Measurements from ENCODE around the gene MEOX2. TPM values are rescaled to one million over a fixed set of nuclear protein-coding genes. Genes with fewer than 3 reads are reported as not detected.

MEOX2 gene
- total RNA-seq, 1 experiment from 2014 or later = not detected

DNA sequence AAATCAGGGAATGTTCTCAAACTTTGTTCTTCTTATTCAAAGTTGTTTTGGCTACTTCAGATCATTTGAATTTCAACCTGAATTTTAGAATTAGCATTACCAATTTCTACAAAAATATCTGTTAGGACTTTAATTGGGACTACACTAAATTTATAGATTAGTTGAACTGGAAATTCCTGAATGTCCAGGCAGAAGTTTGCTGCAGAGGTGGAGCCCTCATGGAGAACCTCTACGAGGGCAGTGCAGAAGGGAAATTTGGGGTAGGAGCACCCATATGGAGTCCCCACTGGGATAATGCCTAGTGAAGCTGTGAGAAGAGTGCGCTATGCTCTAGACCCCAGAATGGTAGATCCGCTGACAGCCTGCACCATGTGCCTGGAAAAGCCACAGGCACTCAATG lies 101.9 kb downstream of the MEOX2 start:
- Mint-ChIP-seq H3K36me3 (ENCODE audit: insufficient read depth, unreplicated experiment) (no peaks in the 10 kb centered on the region), H3K27me3 (ENCODE audit: insufficient read depth, unreplicated experiment) (no peaks in the 10 kb centered on the region), H3K27ac (ENCODE audit: low read depth, unreplicated experiment) (no peak overlapping the region), H3K4me1 (ENCODE audit: insufficient read depth, unreplicated experiment) (no peaks in the 10 kb centered on the region), H3K9me3 (ENCODE audit: unreplicated experiment) (no peaks in the 10 kb centered on the region), H3K4me3 (ENCODE audit: unreplicated experiment) (no peak overlapping the region)
- TF ChIP-seq CTCF (IDR thresholded peaks at IDR 0.05; ENCODE audit: unreplicated experiment) = no peak
- no peak for DNase-seq (ENCODE audit: unreplicated experiment)
- ChIA-PET POLR2A (interaction anchor here (0.7 kb wide), 1 partner anchor 165 kb away, joined by 3 read pairs; no protein-coding TSS in a partner anchor), CTCF (interaction anchor here (1.5 kb wide), 1 partner anchor 23 kb away, joined by 4 read pairs; the partner anchor contains the start of gene AGMO)
- intact Hi-C loops (cut with micrococcal nuclease) = no loop called here
- no TSS peak for BruUV-seq (replicated peaks)

GRCh38 chr7:15582773-15583172 lies 103.7 kb downstream of the MEOX2 start:
- no peaks in the 10 kb centered on the region for H3K9me3 Mint-ChIP-seq (ENCODE audit: unreplicated experiment)
- ChIA-PET POLR2A (no interaction called here), CTCF (no interaction called here)
- TF ChIP-seq CTCF (IDR thresholded peaks at IDR 0.05; ENCODE audit: unreplicated experiment) = no peak
- intact Hi-C loops (cut with micrococcal nuclease) = no loop called here
- no peaks in the 10 kb centered on the region for H3K4me1 Mint-ChIP-seq (ENCODE audit: insufficient read depth, unreplicated experiment)
- no TSS peak for BruUV-seq (replicated peaks)
- no peak overlapping the region for H3K4me3 Mint-ChIP-seq (ENCODE audit: unreplicated experiment)
- DNase-seq (ENCODE audit: unreplicated experiment) = no peak
- no peak overlapping the region for H3K27ac Mint-ChIP-seq (ENCODE audit: low read depth, unreplicated experiment)
- H3K36me3 Mint-ChIP-seq (ENCODE audit: insufficient read depth, unreplicated experiment) = no peaks in the 10 kb centered on the region
- peaks cover 10% of the 10 kb centered on the region for H3K27me3 Mint-ChIP-seq (ENCODE audit: insufficient read depth, unreplicated experiment)

- H3K4me1 Mint-ChIP-seq (ENCODE audit: insufficient read depth, unreplicated experiment) = no peaks in the 10 kb centered on the region
- intact Hi-C loops (cut with micrococcal nuclease) = no loop called here
- ChIA-PET POLR2A (no interaction called here), CTCF (no interaction called here)
- no peak for DNase-seq (ENCODE audit: unreplicated experiment)
- no peak overlapping the region for H3K4me3 Mint-ChIP-seq (ENCODE audit: unreplicated experiment)
- no TSS peak for BruUV-seq (replicated peaks)
- no peak overlapping the region for H3K27ac Mint-ChIP-seq (ENCODE audit: low read depth, unreplicated experiment)
- H3K27me3 Mint-ChIP-seq (ENCODE audit: insufficient read depth, unreplicated experiment) = peaks cover 18% of the 10 kb centered on the region
- H3K36me3 Mint-ChIP-seq (ENCODE audit: insufficient read depth, unreplicated experiment) = no peaks in the 10 kb centered on the region
- no peaks in the 10 kb centered on the region for H3K9me3 Mint-ChIP-seq (ENCODE audit: unreplicated experiment)
- TF ChIP-seq CTCF (IDR thresholded peaks at IDR 0.05; ENCODE audit: unreplicated experiment) = no peak
Observed at GRCh38 chr7:15581352-15581951, 105.0 kb downstream of the MEOX2 start.

- TF ChIP-seq CTCF (IDR thresholded peaks at IDR 0.05; ENCODE audit: unreplicated experiment) = no peak
- no TSS peak for BruUV-seq (replicated peaks)
- Mint-ChIP-seq H3K27ac (ENCODE audit: low read depth, unreplicated experiment) (no peak overlapping the region), H3K4me1 (ENCODE audit: insufficient read depth, unreplicated experiment) (no peaks in the 10 kb centered on the region), H3K36me3 (ENCODE audit: insufficient read depth, unreplicated experiment) (no peaks in the 10 kb centered on the region), H3K4me3 (ENCODE audit: unreplicated experiment) (no peak overlapping the region), H3K27me3 (ENCODE audit: insufficient read depth, unreplicated experiment) (peaks cover 22% of the 10 kb centered on the region), H3K9me3 (ENCODE audit: unreplicated experiment) (no peaks in the 10 kb centered on the region)
- intact Hi-C loops (cut with micrococcal nuclease) = no loop called here
- ChIA-PET POLR2A (no interaction called here), CTCF (interaction anchor here (0.7 kb wide), 1 partner anchor 78 kb away, joined by 3 read pairs; no protein-coding TSS in a partner anchor)
- no peak for DNase-seq (ENCODE audit: unreplicated experiment)
Observed at GRCh38 chr7:15580604-15581351, 105.7 kb downstream of the MEOX2 start.
